GM19324 (cell line): ENCODE measurements around the gene SEMA3F.

Source experiments
- ATAC-seq: cut with Tn5 transposase; IDR thresholded peaks from one replicate; pipeline ENCODE4 v1.9.1; 2021; ENCODE audit warnings: mild to moderate bottlenecking, moderate library complexity; ENCODE audit not compliant: unreplicated experiment, low FRiP score

Gene SEMA3F

DNA sequence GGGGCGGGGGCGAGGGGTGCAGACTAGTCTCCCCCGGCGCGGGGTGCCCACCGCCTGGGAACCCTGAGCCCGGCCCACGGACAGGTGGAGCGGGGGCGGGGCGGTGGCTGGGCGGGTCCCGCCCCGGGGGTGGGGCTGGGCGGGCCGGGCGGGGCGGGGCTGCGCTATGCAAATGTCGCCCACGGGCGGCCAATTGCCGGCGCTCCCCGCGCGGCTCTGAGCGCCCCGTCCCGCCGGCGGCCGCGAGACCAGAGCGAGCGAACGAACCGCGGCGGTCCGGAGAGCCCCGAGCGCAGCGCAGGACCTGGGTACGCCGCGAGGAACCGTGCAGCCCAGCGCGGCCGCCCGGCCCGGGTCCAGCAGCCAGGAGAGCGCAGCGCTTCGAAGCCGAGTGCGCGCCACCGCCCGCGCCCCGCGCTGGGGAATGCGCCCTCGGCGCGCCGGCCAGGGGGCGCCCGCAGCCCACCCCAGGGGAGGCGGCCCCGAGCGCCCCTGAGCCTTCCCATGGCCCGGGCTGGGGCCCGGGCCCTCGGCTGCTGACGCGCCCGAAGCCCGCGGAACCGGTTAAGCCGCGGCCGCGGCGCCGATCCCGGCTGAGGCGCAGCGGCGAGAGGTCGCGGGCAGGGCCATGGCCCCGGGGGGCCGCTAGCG lies at the start of gene SEMA3F:
Gene SEMA3F, plus strand, starts transcription at position 485 of the 651 bp plus-strand sequence. CDS start 4,299 bp downstream, outside the sequence.
- peak; percentile 70 for ATAC-seq

DNA sequence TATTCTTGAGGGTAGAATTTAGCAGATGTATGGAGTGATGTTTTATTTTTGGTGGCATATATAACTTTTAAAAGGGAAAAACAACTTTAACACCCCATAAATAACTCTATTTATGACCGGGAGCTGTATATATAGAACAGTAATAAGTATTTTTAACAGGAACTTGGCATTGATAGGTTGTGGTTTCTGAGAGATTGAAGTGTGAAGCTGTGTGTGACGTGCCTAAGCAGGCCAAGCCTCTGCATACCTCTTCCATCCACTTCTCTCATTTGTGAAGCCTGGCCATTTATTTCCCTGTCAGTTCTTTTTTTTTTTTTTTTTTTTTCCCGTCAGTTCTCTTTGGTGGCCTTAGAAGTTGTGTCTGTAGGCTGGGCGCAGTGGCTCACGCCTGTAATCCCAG lies 43.4 kb upstream of the SEMA3F start:
- ATAC-seq: no peak

DNA sequence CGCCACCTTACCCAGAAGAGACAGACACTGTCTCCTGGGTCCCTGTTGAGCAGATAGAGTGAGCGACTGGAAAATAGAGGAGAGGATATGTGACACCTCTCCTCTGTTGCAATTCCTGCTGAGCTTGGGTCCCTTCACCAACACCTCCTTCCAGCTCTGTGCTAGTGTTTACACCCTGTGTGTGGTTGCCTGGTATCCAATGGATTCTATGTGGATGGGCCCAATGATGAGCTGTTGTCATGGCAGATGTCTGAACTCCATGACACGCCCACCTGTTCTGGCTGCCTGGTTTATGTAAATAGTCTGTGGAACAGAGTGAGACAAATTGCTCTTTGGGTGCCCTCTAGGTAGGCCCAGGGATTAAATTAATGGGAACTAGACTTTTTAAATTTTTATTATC lies 42.7 kb upstream of the SEMA3F start:
- ATAC-seq: no peak

DNA sequence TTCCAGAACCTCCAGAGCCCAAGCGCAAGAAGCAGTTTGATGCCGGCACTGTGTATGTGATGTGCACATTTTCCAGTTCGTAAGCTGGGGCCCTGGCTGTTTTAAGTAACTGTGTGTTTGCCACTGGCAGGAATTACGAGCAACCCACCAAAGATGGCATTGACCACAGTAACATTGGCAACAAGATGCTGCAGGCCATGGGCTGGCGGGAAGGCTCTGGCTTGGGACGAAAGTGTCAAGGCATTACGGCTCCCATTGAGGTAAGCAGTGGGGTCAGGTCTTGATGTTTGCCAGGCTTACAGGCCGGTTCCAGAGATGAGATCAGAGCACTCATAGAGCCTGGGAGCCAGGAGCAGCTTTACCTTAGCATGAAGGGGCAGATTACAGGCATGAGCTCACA lies 38.0 kb upstream of the SEMA3F start:
- ATAC-seq: no peak

DNA sequence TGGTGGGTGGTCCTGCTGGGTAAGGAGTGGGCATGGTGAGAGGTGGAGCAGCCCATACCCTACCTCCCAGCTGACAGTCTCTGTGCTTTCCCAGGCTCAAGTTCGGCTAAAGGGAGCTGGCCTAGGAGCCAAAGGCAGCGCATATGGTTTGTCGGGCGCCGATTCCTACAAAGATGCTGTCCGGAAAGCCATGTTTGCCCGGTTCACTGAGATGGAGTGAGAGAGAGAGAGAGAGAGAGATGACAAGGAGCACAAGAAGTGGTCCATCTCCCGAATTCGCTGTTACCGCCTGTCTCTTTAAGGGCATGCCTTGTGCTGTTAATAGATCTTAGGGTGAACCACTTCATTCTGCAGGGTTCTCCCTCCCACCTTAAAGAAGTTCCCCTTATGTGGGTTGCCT lies 36.9 kb upstream of the SEMA3F start:
- no peak for ATAC-seq

DNA sequence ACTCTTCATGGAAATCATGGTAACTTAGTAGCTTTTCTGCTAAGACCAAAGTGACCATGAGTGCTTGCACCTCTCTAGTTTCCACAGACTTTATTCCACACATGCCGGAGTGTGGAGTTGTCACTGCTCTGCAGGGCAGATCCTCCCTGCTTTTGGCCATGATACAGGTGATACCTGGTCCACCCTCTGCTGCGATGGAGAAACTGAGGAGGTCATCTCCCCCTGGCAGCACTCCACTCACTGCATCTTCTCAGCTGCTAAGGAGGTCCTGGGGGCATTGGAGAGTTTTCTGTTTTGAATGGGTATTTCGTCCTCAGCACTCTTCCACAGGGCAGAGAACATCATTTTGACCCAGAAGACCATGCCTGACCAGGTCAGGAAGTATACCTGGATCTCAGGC lies 35.3 kb upstream of the SEMA3F start:
- no peak for ATAC-seq

DNA sequence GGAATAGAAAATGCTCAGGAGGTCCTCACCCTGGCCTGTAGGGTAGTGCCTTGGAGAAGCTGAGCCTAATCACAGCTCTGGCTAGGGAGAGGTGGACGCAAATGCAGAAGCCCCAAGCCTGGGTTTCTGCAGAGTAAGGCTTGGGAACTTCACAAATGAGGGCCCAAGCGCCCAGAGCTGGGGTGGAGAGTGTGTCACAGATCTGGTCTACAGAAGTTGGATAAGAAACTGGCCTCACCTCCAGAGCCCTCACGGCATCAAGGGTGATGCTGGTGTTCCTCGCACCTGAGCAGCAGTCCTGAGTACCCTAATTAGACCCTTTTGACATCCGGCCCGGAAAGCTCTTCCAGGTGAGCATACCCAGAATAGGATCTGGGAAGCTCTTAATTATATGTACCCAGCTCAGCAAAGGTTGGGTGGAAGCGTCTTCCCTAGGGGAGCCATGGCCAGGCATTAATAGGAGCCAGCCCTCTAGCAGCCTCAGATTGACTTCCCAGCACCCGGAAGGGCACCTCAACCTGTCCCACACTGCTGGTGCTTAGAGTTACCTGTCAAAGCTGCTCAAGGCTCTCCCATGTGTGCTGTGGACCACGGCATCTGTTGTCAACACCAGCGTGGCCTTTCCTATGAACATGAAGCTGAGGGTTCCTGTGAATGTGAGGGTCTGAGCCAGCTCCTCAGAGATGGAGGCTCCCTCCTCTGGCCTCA lies 34.6 kb upstream of the SEMA3F start:
- ATAC-seq: no peak

DNA sequence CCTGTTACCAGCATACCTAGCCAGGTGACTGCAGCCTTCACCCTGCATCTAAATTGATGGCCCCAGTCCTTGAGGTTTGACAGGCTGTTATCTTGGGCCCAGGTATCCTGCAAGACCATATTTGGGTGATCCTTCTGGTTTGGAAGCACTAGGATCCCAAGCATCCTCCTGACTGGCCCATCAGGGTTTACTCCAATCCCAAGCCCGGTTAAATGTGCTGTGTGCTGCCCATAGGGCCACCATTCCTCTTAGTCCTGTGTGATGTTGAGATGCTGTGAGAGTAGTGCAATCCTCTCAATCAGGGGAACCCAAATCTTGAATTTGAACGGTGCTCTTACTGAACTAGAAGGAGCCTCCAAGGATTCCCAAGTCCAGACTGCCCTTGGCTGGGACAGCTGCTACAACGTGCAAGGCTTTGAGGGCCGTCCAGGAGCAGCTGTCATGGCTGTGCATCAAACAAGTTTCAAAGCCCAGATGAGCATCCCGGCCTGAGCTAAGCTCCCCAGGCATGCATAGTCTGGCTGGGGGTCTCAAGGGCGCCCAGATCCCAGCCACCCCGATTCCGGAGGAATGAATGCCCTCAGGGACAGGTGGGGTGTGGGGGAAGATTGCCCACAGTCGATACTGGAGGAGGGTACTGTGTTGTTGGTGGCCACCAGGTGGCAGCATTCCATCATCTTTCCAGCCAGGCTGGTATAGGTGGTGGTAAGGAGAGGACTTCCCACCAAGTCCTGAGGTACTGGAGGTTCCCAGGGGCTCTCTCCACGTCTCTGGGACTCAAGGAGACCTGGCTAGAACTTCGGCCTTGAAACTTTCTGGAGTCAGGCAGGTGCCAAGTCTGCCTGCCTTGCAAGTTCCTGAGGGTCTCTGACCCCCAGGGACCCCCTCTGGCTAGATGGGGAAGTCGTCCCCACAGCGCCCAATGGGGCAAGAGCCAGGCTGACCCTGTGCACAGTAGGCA lies 33.8 kb upstream of the SEMA3F start:
- peak; percentile 41 for ATAC-seq

DNA sequence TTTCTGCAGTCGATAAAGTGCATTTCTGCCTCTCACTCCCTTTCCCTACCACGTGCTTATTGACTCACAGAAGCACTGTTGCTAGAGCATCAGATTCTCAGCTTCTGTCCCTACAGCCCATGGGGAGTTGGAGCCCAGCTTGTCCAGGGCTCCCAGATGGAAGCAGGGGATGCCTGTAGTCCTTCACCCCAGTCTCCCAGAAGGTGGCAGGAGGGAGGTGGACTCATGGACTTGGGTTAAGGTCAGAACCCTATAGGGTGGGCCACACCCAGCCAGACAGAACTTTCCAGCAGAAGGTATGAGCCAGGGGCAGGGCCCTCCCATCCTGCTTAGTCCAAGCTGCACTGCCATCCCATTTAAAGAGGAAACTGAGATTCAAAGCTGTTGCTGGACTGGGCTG lies 33.1 kb upstream of the SEMA3F start:
- no peak for ATAC-seq

DNA sequence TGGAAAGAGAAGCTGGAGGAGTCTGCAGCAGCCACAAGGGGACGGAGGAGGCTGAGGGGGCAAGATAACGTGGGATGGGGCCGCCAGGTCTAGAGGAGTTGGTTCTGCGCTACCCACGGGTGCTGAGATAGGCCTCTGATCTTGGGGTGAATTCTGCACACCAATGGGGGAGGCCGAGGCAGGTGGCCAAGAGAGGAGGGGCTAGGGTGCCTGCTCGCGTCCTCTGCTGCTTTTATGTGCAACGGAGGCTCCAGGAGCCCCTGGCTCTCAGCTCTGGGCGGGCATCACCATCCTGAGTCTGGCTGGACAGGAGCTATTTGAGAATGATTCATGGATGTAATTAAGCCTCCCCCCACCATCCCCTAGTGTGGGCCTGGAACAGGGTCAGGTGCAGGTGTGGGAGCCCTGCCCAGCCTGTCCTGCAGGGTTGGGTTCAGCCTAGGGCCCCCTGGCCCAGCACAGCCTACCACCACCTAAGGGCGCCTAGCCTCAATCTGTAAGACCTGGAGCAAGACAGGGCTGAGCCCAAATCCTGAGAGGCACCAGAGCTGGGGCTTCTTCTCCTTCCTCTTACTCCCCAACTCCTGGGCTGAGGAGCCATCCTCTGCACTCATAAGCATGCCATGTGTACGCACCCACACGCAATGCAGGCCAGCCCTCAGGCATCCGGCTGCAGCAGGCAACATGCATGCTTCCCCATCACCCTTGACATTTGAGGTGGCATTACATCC lies 32.3 kb upstream of the SEMA3F start:
- no peak for ATAC-seq

DNA sequence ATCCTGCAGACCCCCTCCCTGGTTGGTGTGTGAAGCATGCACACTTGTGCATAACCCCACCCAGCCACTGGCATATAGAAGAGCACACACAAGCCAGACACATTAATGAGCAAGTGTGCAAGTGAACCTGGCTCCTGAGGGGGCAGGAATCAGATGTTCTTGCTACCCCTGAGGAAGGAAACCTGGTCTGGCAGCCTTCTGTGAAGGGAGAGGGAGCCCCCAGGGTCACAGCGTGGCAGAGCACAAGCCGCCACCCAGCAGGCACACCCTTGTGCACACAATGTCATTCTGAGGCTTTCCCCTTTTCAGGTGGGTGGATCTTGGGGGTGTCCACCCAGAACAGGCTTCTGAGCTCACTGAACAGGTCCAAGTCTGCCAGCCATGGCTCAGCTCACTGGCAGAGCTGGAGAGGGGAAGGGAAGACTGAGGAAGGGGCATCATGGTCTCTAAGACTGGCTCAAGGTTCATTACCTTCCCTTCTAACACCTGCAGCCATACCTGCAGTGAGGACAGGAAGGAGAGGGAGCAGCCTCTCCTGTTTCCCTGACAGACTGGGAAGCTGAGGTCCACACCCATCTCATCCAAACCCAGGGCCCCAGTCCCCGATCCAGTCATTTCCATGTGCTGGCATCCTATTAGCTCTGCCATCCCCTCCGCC lies 31.6 kb upstream of the SEMA3F start:
- ATAC-seq: no peak

DNA sequence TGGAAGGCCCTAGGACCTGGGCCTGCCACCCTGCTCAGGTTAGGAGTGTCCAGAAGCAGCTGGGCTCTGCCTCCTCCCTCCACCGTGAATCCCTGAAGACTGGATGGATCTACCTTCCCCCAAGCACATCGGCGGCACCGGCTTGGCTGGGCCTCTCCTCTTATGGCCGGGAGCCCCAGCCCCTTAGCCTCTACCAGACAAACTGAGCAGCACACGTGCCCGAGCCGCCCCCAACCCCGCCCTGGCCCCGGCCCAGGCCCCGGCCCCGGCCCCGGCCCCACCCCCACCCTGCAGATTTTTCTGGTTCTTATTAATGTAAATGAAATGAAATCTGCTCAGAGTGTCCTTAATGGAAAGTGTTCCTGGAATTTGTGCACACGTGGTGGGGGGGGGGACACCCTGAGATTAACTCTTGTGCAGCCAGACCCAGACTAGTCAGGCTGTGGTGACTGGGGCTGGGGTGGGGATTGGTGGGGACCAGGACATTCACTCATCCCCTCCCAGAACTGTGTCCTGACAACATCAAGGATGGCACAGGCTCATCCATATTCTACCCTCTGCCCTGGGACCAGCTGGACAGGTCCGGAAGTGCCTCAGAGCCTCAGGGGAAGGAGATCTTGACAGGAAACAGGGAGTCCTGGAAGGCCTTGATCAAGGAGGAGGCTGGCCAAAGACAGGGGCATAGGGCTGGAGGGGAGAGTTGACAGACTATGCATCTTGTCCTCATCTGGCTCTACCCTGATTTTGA lies 30.9 kb upstream of the SEMA3F start:
- ATAC-seq: no peak

DNA sequence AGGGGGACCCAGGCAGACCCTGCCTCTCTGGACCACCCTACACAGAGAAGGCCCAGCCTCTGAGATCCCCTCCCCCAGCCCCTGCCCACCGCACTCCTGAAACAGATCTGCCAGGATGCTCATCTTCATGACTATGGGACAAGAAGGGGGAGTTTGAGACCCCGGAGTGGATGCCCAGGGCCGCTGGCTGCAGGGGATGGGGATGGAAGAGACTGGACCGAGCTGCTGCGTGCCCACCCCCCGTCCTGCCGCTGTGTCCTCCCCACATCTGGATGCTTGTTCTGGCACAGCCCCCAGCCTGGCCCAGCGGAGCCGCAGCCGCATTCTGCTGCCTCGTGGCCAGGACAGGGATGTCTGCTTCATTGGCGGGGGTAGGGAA lies 30.3 kb upstream of the SEMA3F start:
- ATAC-seq: no peak

DNA sequence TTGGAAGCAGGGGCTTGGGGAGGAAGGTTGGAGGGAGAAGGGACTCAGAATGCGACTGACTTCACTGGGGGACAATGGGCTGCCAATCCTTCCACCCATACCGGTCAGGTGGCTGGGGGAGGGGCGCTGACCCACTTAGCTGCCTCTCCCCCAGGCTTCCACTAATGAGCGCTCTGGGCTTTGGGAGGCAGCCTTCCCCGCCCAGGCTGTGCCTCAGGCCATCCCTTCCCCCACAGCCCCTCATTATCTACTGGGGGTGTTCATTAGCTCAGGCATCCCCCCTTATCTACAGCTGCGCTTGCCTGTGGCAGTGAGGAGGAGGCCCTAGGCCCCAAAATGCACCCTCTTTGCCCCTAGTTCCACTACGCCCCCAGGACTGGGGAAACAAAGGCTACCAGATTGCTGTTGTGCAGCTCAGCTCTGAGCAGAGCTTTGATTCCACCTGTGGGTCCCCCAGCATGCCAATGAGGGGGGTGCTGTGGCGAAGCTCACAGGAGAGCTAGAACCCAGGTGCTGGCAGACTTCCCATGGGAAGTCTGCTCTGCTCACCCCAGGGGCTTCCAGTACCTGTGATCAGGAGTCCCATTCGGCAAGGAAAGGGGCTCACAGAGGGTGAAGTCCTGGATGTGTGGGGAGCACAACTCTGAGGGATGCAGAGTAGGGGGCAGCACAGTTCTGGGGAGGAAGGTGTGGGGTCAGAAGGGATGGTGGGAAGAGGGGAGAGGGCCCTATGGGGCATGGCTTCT lies 29.4 kb upstream of the SEMA3F start:
- no peak for ATAC-seq

DNA sequence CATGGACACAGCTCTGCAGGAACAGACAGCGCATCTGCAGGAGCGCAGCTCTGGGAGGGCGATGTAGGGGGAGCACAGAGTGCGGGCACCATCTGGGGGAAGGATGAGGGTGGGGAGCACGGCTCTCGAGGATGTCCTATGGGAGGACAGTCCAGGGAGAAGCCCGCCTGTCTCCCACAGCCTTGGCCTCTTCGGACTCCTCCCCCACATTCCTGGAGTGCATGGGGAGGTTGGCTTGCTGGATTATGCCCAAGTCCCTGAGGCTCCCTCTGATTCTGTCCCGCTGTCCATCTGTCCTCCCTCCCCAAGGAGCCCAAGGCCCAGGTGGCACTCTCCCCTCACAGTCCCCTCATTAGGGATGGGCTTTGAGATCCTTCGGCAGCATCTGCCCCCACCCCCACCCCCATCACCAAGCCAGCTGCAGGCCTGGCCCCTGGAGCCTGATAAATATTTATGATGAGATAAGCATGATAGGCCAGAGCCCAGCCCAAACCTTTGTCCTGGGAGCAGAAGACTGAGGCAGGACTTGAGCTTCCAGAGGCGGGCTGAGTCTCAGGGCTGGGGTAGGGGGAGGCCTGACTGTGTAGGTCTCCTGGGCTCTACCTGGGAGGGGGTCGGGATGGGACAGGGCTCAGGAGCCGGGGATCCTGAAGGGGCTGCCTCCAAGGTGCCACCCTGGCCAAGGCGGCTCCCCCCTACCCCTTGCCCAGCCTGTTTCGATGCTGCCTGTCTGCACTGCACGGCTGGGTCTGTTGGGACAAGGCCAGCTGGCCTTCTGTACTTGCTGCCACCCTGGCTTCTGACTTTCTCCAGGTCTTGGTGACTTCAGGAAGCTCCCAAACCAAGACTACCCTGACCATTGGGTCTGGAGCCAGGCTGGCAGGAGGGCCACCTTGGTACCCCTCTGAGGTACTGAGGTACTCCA lies 28.6 kb upstream of the SEMA3F start:
- no peak for ATAC-seq

DNA sequence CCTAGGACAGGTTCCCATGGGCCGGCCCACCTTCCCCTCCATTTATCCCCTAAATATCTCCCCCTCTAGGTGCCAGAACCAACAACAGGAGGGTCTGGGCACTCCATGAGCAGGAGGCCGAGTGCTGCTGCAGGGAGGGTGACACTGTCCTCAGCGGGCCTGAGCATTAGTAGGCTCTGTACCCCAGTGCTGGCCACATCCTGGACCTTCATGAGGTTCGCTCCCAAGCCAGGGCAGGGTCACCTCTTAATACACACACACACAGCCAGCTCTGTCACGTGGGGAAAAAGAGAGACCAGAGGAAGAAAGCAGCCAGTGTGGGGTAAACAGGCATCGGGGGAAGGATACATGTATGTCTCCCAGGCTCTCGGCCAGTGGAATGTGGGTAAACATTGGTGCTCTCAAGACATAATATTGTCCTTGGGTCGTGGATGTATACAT lies 27.9 kb upstream of the SEMA3F start:
- no peak for ATAC-seq

DNA sequence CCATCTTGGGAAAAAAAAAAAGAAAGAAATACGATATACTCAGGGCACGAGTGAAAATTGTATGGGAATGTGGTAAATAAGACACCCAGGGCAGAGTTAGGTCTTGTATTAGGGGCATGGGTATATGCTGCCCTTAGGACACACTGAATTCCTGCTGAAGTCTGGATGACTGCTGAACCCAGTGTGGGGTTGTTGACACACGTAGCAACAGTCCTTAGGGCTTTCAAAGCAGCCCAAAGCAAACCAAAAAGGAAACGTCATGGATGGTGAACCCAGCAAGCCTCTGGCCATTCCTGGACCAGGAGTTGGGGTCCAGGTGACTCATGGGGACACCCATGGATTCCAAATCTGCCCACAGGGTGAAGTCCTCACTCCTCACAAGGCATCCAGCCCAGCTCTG lies 27.1 kb upstream of the SEMA3F start:
- no peak for ATAC-seq

DNA sequence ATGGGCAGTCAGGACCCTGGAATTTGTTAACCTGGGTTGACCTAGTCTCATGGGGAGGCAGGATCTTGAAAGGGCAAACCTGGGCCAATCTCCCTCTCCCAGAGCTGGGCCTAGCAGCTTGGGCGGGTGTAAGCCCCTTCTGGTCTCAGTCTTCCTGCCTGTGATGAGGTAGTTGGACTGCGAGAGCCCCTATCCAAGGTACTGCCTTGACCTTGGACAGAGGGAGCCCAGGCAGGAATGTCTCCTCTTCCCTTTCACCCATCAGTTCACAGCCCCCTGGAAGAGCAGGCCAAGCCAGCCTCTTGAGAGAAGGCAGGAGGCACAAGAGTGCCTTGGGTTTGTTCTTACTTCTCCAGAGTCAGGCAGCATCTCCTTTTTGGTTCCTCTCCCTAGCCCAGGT lies 24.7 kb upstream of the SEMA3F start:
- no peak for ATAC-seq
